Stimulated activated CD8-positive, alpha-beta memory T cell treated with anti-CD3 and anti-CD28 coated beads, Interleukin-7, amount 100 ng/mL, for 24 hours (primary cell): ENCODE data around the gene ORC2.
"Not testable (repeated sequence)": the region's sequence is repeated elsewhere in the genome, so short reads cannot be mapped to it uniquely, and the experiment has no call there.

Experiments used
- DNase-seq: peaks from one replicate; pipeline ENCODE4 v3.0.0-alpha.2; 2020; ENCODE audit warnings: low read depth

ORC2 gene

DNA sequence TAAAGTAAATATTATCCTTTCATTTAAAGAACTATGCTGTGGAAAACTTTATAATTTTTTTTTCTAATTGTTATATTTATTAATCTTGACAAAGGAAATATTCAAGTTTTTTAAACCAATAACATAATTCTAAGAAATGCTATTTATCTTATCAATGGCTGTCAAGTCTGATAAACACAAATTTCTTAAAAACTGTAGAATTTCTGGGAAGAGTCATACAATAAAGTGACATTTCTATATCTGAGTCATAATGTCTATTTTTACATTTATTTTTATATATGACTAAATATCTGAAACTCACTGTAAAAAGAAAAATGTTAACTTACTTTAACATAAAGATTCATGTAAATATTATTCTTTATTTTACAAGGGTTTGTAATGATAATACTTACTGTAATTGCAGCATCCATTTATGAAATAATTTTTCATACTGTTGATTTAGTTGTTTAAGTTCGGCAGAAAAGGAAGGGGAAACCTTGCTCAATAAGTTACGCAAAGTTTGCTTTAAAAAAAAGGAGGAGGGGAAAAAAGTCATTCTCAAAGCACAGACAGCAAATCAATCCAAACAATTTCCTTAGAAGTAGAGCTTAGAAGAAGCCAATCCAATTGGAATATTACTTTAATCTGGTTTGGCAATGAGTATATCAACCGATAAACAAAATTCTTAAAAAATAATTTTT is 32.4 kb downstream of the ORC2 start:
- no peak for DNase-seq

DNA sequence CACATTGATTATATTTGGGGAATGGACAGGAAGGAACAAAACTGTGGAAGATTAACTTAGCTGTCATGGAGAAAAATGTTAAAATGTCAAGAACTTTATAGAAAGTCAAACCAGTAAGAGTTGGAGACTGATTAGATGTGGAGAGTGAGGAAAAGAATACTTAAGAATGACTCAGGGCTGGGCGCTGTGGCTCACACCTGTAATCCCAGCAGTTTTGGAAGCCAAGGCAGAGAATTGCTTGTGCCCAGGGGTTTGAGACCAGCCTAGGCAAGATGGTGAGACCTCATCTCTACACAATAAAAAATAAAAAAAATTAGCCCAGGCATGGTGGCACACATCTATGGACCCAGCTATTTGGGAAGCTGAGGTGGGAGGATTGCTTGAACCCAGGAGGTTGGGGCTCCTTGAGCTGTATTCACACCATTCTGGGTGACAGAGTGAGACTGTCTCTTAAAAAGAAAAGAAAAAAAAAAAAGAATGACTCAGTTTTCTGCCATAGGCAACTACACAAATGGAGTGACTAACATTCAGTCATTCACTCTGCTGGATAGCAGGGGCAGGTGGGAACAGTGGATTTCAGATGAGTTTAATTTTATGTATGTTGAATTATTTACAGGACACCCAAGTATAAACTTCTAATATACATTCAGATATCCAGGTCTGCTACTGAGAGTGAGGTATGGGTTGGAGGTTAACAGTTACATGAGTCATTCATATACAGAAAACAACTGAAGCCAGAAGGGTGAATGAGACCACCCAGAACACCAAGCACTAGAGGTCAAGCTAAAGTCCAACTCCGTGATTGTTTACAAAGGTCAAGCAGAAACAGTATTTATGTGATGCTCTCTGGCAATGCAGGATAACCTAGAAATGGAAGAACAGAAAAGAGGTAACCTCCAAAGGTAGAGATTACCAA is 33.9 kb downstream of the ORC2 start:
- no peak for DNase-seq

DNA sequence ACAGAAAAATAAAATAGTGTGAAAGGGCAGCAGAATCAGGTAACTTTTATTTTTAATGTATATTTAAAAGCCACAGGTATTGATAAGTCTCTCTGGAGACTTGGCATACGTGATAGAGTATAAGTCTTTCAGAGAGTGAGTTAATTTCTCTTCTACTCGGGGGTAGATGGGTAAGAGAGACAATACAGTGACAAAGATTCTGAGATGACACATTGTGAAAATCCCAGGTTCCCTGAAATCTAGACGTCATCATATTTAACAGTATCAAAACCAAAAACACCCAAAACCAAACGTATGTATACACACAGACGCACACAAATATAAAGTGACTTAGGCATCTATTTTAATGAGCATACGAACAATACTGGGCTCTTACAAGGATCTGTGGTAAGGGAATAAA is 41.0 kb downstream of the ORC2 start:
- no peak for DNase-seq

DNA sequence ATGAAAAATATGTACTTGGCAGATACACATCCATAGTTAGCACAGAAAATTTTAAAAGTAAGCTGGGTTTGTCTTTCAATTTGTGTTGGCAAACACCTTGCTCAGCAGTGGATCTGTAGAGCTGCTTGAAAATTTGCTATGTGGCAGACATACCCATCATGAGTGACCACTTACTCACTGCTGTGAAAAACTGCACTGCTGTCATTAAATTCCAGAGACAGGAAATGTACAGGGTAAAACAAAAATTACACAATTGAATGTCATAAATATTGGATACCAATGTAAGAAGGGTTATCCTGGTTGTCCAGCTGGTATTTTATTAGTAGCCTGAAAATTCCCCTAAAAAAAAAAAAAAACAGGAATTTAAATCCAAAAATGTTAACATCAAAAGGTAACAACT is 49.8 kb downstream of the ORC2 start:
- no peak for DNase-seq

DNA sequence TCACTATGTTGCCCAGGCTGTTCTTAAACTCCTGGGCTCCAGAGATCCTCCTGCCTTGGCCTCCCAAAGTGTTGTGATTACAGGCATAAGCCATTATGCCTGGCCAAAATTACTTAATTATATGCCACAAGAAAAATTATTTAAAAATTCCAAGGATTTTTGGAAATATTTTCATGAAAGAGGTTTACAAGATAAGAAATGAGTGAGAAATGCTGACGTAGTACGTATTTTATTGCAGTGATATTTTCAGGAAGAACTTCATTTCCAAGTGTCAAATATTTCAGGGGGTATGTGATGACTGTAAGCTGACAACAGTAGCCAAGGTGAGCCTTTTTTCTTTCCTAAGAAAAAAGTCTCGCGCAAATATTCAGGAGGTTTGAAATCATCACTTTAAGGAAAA is 53.5 kb downstream of the ORC2 start:
- no peak for DNase-seq

DNA sequence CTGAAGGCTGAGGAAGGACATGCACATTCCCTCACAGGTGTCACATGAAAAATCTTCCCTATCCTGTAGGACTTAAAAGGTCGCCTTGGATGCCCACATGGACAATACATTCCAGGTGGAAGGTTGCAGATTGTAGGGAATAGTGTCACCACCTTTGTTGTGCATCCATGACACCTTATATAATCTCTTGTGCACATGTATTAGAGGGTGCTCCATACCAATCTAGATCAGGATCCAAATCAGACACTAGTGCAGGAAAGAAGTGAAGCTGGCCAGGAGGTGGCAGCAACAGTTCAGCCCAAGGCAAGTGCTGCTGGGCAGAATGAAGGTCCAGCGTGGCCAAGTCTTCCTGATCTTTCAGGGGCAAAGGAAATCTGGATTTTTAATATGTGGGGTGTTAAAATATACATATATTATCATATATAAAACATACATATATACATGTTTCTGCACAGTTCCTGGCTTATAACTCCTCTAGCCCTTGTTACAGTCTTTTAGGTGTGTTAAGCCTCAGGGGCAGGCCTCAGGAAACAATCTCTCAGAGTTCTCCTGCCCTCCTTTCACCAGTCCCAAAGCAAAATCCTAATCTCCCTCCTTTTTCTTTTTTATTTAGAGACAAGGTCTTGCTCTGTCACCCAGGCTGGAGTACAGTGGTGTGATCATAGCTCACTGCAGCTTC is 57.7 kb downstream of the ORC2 start:
- DNase-seq, result peak; percentile 11

DNA sequence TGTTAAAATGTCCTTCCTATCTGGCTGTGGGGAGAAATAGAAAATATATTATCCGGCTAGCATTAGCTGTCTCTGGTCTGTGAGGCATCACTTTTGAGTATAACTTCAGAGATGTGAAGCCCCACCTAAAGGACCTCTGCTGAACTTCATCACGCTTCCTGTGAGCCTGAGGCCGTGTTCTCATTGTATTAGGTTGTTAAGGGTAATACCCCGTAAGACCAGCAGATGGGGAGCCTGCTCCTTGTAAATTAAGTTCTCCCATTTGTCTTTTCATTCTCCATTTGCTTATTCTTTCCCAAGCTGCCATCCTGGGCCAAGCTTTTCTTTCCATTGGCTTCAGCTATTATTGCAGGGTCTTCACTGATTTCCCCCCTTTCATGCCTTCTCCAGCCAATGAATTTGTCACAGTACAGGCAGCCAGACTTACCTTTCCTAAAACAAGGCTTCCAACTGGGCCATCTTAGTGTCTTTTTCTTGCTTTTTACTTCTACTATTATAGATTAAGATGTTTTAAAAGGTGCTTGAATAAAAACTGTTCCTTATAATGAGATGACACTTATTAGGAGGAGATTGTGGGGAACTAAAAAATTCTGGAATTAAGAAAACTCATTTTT is 61.9 kb downstream of the ORC2 start:
- DNase-seq, result peak; percentile 21

DNA sequence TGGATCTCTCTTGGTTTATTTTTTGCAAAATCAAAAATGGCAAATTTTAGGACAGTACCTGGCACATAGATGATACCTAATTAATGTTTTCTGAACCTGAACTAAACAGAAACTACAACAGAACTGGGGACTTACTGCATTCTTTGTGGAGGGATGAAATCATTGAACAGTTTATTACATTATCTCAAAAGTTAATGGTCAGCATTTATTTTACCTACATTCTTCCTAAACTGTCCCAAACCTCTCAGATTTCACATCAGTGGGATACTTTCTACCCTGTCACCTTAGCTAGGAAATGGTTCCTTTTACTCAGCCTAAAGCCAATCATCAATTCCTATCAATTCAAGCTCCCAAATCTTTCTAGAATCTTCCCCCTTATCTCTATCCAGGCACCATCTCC is 64.0 kb downstream of the ORC2 start:
- DNase-seq, result no peak

DNA sequence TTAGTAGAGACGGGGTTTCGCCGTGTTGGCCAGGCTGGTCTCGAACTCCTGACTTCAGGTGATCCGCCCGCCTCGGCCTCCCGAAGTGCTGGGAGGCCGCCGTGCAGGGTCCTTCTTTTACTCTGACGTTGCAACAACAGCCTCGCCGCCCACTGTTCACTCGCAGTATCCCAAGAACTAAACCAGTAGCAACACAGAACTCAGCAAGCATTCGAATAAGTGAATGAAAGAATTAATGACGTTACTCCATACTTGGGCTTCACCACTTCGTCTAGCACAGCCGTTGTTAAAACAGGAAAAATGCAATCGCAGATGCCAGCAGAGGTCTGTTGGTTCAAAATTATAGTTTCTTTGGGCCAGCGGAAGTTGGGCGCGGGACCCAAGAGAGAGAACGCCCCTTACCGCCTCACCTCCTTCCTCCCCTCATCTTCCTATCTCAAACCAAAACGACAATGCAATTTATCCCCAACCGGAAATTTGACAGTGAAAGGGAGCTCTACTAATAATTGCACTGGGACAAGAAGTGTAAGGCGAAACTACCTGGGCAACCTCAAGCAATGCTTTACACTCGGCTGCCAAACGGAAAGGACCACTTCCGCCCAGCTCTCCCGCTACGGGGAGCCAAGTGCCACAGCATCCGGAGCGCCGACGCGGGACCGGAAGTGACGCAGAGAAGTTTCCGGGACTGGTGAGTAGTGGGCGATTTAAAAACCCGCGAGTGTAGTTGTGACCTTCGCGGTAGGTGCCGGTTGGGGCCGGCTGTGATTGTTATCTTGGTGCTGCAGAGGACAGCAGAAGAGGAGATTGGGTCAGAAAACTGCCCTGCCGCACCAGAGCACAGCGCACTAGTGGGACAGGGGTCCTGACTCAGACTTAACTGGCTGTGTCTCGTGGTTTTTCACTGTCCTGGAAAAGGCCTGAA is 74.5 kb downstream of the ORC2 start, which contains the start of the genes NIF3L1 and PPIL3:
TSS of gene NIF3L1 (plus strand) at position 668 of the 922 bp plus-strand sequence. CDS start 2,573 bp downstream, outside the sequence.
TSS of gene PPIL3 (minus strand) at position 374 of the 922 bp plus-strand sequence. CDS start 1,462 bp downstream, outside the sequence.
- peak; percentile 95 for DNase-seq

DNA sequence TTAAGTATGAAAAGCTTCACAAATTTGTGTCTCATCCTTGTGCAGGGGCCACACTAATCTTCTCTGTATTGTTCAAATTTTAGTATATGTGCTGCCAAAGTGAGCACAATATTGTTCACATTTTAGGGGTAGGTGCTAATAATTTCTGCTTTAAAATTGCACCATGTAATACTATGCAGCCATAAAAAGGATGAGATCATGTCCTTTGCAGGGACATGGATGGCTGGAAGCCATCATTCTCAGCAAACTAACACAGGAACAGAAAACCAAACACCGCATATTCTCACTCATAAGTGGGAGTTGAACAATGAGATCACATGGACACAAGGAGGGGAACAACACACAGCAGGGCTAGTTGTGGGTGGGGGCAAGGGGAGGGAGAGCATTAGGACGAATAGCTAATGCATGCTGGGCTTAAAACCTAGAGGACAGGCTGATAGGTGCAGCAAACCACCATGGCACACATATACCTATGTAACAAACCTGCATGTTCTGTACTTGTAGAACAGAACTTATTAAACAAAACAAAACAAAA is 81.7 kb downstream of the ORC2 start:
- not testable (repeated sequence) for DNase-seq

DNA sequence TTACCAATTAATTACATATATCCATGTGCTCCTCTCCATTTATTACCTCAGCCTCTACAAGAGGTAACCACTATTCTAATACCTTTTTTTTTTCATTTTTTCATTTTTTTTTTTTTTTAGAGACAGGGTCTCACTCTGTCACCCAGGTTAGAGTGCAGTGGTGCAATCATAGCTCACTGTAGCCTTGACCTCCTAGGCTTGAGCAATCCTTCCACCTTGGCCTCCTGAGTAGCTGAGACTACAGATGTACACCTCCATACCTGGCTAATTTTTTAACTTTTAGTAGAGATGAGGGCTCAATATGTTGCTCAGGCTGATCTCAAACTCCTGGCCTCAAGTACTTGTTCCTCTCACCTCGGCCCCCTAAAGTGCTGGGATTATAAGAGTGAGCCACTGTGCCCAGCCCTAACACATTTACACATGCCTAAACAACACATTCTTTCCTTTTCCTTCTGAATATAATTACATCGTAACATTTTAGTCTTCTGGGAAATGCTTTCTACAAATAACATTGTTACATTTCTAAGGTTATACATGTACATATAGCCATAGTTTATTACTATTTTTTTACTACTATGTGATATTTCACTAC is 85.1 kb downstream of the ORC2 start:
- DNase-seq, result no peak

DNA sequence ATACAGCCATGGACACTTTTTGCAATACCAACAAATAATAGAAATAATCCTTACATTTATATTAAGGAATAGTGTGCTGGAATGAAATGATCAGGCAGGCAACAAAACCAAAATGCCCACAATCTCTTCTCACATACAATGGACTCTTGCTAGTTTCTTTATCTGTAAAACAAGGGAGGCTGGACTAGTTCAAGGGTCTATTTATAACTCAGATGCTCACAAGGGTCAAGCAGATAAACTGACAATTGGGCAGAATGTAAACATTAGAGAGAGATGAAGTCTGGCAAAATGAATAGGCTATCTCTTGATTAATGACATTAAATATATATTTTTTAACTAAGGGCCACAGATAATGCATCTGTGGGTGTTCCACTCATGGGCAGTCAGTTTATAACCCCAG is 86.0 kb downstream of the ORC2 start:
- DNase-seq, result no peak

DNA sequence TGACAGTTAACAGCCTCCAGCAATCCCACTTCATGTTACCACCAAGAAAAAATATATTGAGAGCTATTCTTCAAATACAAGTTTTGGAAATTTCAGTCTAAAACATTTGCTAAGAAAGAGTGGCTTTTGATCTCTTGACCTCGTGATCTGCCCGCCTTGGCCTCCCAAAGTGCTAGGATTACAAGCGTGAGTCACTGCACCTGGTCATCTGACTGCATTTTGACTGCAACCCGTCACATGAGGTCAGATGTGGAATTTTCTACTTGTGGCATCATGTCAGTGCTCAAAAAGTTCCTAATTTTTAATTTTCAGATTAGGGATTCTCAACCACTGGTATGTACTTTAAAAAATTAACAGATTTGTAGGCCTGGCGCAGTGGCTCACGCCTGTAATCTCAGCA is 89.9 kb downstream of the ORC2 start:
- DNase-seq, result no peak

DNA sequence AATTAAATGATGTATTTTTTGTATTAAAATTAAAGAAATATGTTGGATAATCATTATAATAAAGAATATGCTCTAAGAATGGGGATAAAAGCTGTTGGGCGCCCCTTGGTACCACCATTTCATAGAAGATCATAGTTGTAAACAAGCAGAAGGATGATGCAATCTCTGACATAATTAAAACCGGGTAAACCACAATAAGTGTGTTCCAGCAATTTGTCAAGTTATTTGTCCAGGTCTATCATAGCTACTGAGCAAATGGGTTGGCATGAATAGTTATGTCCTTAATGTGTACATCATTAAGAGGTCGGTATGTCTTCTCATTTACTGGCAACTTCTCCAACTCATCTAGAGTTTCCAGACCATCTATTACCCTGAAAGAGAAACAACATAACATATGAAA is 92.3 kb downstream of the ORC2 start:
- no peak for DNase-seq

DNA sequence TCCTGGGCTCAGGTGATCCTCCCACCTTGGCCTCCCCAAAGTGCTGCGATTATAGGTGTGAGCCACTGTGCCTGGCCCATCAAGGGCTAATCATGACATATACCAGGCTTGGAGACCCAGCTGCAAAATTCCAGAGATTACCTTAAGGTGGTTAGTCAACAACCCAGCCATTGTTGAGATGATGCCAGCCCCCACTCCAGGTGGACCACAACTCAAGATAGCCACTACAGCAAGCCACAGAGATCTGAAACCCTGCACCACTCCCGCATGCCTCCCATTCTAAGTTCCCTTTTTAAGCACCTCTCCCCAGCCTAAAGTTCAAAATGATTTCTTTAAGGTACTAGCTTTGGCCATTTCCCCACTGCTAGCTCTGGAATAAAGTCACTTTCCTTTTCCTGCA is 94.4 kb downstream of the ORC2 start:
- no peak for DNase-seq

DNA sequence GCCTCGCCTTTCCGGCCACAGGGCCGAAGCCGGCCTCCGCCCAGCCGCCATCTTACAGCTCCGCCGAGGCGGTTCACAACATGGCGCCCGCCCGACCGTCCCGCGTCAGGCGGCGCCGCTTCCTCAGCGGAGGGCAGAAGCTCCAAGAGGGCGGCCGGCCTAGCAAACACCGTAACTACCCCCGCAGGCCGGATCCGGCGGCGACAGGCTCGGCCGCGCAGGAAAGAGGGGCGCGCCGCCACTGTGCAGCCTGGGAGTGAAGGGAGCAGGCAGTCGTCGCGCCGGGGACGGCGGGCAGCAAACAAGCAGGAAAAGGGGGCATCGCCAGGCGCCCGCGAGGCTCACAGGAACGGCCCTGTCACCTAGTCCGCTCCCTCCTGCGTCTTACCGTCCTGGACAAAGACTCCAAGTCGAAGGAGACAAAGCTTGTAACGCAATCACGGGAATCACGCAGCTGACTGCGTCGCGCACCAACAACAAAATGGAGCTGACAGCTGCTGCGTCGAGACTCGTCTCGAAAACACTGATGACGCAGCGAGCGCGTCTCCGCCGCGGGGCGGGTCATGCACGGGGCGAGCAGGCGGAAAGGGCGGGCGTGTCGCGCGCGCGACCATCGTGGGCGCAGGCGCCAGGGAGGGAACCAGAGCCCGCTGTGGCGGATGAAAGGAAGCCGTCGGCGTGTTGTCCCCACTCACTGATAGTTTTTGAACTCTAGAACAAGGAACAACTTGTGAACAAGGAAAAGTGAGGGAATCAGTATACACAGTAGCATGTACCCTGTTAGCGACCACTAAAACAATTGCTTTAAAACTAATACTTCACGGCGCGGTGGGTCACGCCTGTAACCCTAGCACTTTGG is 99.1 kb downstream of the ORC2 start, which contains the start of gene CLK1:
TSS of gene CLK1 (minus strand) at position 483 of the 859 bp plus-strand sequence. CDS start 2,796 bp downstream, outside the sequence.
- DNase-seq, result peak; percentile 95

DNA sequence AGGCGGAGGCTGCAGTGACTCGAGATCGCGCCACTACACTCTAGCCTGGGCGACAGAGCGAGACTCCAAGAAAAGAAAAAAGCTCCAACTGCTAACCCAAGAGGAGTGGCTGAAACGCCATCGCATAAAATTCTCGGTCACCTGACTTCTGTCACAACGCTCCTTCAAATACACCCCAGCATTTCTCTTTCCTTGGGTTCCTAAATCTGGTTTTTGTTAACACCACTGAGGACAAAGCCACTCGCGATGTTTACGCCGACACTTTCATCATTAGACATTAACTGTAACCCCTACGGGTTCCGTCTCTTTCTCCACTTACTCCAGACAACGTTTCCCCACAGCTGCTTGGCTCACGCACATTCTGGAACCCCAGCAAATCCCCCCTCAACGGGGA is 99.7 kb downstream of the ORC2 start:
- DNase-seq, result no peak

DNA sequence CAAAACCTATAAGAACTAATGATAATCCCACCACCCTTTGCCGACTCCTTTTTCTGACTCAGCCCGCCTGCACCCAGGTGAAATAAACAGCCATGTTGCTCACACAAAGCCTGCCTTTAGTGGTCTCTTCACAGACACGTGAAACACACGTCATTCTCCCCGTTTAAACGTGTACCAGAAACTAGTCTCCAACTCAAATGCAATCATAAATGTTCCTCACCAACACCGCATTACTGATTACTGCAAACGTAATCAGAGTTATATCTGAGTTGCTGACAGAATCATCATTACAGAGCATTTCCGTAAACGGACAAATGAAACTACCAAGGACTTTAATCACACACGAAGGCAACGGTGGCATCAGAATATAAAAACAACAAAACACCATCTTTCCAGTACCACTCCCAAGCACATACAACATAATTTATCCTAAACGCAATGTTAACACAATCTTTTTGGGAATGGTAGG is 100.9 kb downstream of the ORC2 start:
- DNase-seq, result no peak

DNA sequence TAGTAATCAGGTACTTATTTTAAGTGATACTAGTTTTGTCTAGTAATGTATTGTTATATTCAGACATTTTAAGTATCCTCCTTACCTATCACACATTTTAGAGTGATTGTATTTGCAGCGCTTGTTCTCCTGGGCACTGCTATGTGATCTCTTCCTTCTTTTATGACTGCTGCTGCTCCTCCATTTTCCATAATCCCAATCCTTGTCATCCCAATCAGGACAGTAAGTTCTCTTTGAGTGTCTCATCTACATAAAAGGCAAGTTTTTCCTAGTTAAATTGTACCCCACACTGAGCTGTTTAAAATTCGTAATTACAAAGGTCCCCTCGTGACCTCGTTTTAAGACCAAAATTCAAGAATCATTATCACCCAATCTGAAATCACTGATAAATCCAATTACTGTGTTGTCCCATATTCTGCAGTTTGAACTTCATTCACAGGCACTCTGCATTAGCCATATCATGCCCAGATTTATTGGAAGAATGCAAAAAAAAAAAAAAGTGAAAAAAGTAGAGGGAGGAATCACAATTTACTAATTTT is 101.8 kb downstream of the ORC2 start:
- DNase-seq, result no peak
